ENCODE measurements around the gene PLEKHA5. TPM values are rescaled to one million over a fixed set of nuclear protein-coding genes. Genes with fewer than 3 reads are reported as not detected.

PLEKHA5 gene
- total RNA-seq, 4 donors from 2014 or later, result 26.9 to 78.0 (median 39.6) TPM

- in situ Hi-C loops (cut with MboI; ENCODE audit: low pct_ligation_motif_present in 1 of 4, low pct_unique_long_range_greater_than_20kb in 1 of 4, low sequenced_read_pairs in 3 of 4) (no loop called here), intact Hi-C loops (cut with DNase I; ENCODE audit: low total_unique reads) (no loop called here)
- TF ChIP-seq POLR2AphosphoS5 (IDR thresholded peaks at IDR 0.05) (no peak), POLR2A (IDR thresholded peaks at IDR 0.05) (no peak), CTCF (IDR thresholded peaks at IDR 0.05) (no peak), EP300 (IDR thresholded peaks at IDR 0.05; ENCODE audit: low read depth) (no peak)
- H3K4me3 ChIP-seq, result no peak overlapping the region
- peaks cover 0 to 50% (median 11%) of the 10 kb centered on the region in 4 donors for H3K36me3 ChIP-seq
- H3K27ac ChIP-seq, result no peak overlapping the region
- H3K4me1 ChIP-seq, result no peaks in the 10 kb centered on the region
- 81 to 93% methylated on average over 6 of the region's 6 CpGs for WGBS, 2 donors (ENCODE audit: low coverage in 1 of 2)
- no peaks in the 10 kb centered on the region for H3K27me3 ChIP-seq
- no peak for DNase-seq
- no peaks in the 10 kb centered on the region for H3K9me3 ChIP-seq
These were observed 240.2 kb downstream of the PLEKHA5 start for GRCh38 chr12:19369691-19370148.

DNA sequence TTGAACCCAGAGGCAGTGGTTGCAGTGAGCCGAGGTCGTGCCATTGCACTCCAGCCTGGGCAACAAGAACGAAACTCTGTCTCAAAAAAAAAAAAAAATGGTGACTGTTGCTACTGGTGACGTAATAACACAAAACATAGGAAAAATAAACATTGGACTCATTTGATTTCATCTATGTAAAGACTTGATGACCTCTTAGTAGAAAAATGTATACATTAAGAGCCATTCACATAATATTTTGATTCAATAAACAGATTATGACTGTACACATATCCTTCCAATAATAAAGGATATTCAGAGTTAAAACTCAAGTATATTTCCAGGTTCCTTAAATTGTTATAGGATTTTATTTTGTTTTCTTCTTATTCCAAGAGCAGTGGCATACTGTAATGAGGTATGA, 244.1 kb downstream of the PLEKHA5 start:
- Histone ChIP-seq H3K9me3 (no peaks in the 10 kb centered on the region), H3K27ac (no peak overlapping the region), H3K4me3 (no peak overlapping the region), H3K36me3 (peaks cover 0 to 25% (median 3%) of the 10 kb centered on the region in 4 donors), H3K27me3 (no peaks in the 10 kb centered on the region), H3K4me1 (no peaks in the 10 kb centered on the region)
- no peak for TF ChIP-seq EP300 (IDR thresholded peaks at IDR 0.05; ENCODE audit: low read depth)
- TF ChIP-seq POLR2A (IDR thresholded peaks at IDR 0.05), result no peak
- TF ChIP-seq POLR2AphosphoS5 (IDR thresholded peaks at IDR 0.05), result no peak
- TF ChIP-seq CTCF (IDR thresholded peaks at IDR 0.05), result no peak
- intact Hi-C loops (cut with DNase I; ENCODE audit: low total_unique reads) (no loop called here), in situ Hi-C loops (cut with MboI; ENCODE audit: low pct_ligation_motif_present in 1 of 4, low pct_unique_long_range_greater_than_20kb in 1 of 4, low sequenced_read_pairs in 3 of 4) (no loop called here)
- 67 to 86% methylated on average over 1 to 4 of the region's 4 CpGs for WGBS, 2 donors (ENCODE audit: low coverage in 1 of 2)
- no peak for DNase-seq

DNA sequence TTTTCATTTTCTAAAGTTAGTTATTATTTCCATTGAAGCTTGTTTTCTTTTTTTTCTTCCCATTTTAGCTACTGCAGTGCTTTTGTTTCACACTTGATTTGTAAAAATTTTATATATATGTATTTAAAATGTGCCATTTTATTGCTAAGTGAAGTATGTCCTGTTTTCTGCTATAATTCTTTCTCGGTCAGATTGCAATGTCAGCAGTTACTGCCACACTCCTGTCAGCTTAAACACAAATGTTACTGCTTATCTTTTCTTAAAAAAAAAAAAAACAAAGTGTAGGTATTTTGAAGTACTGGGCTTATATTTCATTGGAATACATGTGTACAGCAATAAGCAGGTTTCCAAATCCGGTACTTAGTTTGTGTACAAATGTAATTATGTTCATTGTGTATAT, 246.4 kb downstream of the PLEKHA5 start:
- in situ Hi-C loops (cut with MboI; ENCODE audit: low pct_ligation_motif_present in 1 of 4, low pct_unique_long_range_greater_than_20kb in 1 of 4, low sequenced_read_pairs in 3 of 4) (no loop called here), intact Hi-C loops (cut with DNase I; ENCODE audit: low total_unique reads) (no loop called here)
- 88 to 100% methylated on average over 2 of the region's 2 CpGs for WGBS, 2 donors (ENCODE audit: low coverage in 1 of 2)
- Histone ChIP-seq H3K4me1 (no peaks in the 10 kb centered on the region), H3K4me3 (no peak overlapping the region), H3K36me3 (peaks cover 0 to 11% (median 3%) of the 10 kb centered on the region in 4 donors), H3K27me3 (no peaks in the 10 kb centered on the region), H3K9me3 (no peaks in the 10 kb centered on the region), H3K27ac (no peak overlapping the region)
- TF ChIP-seq POLR2AphosphoS5 (IDR thresholded peaks at IDR 0.05) (no peak), EP300 (IDR thresholded peaks at IDR 0.05; ENCODE audit: low read depth) (no peak), POLR2A (IDR thresholded peaks at IDR 0.05) (no peak), CTCF (IDR thresholded peaks at IDR 0.05) (no peak)
- no peak for DNase-seq

GRCh38 chr12:19376691-19377090, 247.2 kb downstream of the PLEKHA5 start:
- H3K9me3 ChIP-seq, result no peaks in the 10 kb centered on the region
- WGBS, 2 donors (ENCODE audit: low coverage in 1 of 2), result 82 to 88% methylated on average over 4 to 5 of the region's 5 CpGs
- no peaks in the 10 kb centered on the region for H3K4me1 ChIP-seq
- intact Hi-C loops (cut with DNase I; ENCODE audit: low total_unique reads), result no loop called here
- no peak overlapping the region for H3K4me3 ChIP-seq
- peaks cover 0 to 4% (median 0%) of the 10 kb centered on the region in 4 donors for H3K36me3 ChIP-seq
- no peak for DNase-seq
- TF ChIP-seq POLR2A (IDR thresholded peaks at IDR 0.05), result no peak
- no peak for TF ChIP-seq EP300 (IDR thresholded peaks at IDR 0.05; ENCODE audit: low read depth)
- TF ChIP-seq POLR2AphosphoS5 (IDR thresholded peaks at IDR 0.05), result no peak
- no peak for TF ChIP-seq CTCF (IDR thresholded peaks at IDR 0.05)
- in situ Hi-C loops (cut with MboI; ENCODE audit: low pct_ligation_motif_present in 1 of 4, low pct_unique_long_range_greater_than_20kb in 1 of 4, low sequenced_read_pairs in 3 of 4), result no loop called here
- H3K27ac ChIP-seq, result no peak overlapping the region
- H3K27me3 ChIP-seq, result no peaks in the 10 kb centered on the region
